ENCODE data around the gene TPH2.

Gene TPH2

GRCh38 chr12:72037006-72037795, 98.6 kb downstream of the TPH2 start:
- no peak for TF ChIP-seq CTCF (IDR thresholded peaks at IDR 0.05; ENCODE audit: low read depth, low read length)
- no peak for DNase-seq (ENCODE audit: extremely low read depth, low read depth)

- no peak for TF ChIP-seq CTCF (IDR thresholded peaks at IDR 0.05; ENCODE audit: low read depth, low read length)
- no peak for DNase-seq (ENCODE audit: extremely low read depth, low read depth)
Measured at GRCh38 chr12:72041811-72042210, 103.2 kb downstream of the TPH2 start.

GRCh38 chr12:72053604-72054003, 115.0 kb downstream of the TPH2 start:
- DNase-seq (ENCODE audit: extremely low read depth, low read depth): no peak
- no peak for TF ChIP-seq CTCF (IDR thresholded peaks at IDR 0.05; ENCODE audit: low read depth, low read length)

GRCh38 chr12:72054511-72054910, 115.9 kb downstream of the TPH2 start:
- no peak for TF ChIP-seq CTCF (IDR thresholded peaks at IDR 0.05; ENCODE audit: low read depth, low read length)
- no peak for DNase-seq (ENCODE audit: extremely low read depth, low read depth)

GRCh38 chr12:72057330-72057914, 118.8 kb downstream of the TPH2 start:
- TF ChIP-seq CTCF (IDR thresholded peaks at IDR 0.05; ENCODE audit: low read depth, low read length): no peak
- no peak for DNase-seq (ENCODE audit: extremely low read depth, low read depth)

- DNase-seq (ENCODE audit: extremely low read depth, low read depth): no peak
- TF ChIP-seq CTCF (IDR thresholded peaks at IDR 0.05; ENCODE audit: low read depth, low read length): no peak
Measured at GRCh38 chr12:72063073-72063472, 124.4 kb downstream of the TPH2 start.

- no peak for DNase-seq (ENCODE audit: extremely low read depth, low read depth)
- TF ChIP-seq CTCF (IDR thresholded peaks at IDR 0.05; ENCODE audit: low read depth, low read length): no peak
Measured at GRCh38 chr12:72071030-72071429, 132.4 kb downstream of the TPH2 start.

Data from AG09319 (cell line).